Measurements from ENCODE around the gene DLG2.

DLG2 gene

DNA sequence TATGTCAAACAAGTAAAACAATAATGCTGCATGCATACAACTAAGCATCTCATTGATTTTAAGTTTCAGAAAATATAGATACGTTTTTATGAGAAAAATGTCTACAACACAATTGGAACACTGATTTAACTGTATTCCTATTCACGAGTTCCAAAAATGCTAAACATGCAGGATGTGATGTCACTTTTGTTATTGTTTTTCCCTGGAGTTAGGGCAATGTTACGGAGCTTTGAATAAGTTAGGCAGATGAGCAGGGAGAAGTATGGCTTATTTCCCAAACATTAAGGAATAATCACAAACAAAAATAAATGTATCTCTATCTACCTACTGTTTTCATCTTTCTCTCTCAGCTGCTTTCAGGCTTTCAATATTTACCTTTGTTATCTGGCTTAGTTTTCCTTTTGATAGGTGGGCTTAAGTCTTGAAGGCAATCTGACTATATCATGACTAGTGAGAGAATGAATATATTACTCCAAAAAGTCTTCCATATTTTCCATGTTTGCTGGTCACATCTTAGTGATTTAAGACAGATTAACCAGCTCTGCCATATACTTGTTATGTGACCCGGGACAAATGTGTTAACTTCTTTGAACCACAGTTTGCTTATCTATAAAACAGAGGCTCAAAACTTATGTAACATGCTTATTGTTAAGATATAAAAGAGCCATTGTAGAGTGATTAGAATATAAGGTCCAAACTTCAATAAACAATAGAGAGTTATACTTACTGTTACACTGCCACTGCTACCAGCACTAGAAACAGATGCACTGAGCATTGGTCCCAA is 1486.6 kb downstream of the DLG2 start:
- no peak for DNase-seq

DNA sequence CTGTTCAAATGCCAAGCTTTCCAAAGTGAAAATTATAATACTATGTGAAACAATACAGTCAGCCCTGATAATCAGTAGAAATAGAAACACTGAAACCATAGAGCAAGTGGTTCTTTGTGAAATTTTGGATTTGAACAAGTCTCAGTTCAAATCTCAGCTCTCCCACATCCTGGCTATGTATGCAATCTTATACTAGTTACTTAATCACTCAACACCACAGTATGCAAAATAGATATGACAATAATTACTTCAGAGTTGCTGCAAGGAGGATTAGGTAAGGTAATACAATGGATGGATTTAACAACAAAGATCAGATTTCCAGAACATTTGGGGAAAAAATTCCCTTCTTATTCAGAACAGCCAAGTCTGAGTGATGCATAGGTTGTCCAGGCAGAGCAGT is 1489.2 kb downstream of the DLG2 start:
- DNase-seq, result no peak

DNA sequence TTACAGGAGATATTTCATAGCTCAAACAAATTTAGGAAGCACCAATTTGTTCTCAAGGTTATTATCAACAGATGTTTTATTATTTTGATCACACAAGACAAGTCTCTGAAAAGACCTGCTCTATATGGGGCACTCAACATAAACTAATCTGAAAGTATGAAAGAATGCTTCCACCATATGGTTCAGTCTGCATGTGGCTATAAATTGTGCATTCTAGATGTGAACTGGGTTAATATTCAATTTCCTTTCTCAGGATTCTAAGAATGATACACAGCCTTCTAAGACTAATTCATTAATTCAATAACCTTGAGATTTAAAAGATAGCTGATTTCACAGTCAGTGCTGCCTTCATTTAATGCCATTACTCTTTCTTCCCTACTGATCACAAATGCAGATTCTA is 1489.6 kb downstream of the DLG2 start:
- no peak for DNase-seq

DNA sequence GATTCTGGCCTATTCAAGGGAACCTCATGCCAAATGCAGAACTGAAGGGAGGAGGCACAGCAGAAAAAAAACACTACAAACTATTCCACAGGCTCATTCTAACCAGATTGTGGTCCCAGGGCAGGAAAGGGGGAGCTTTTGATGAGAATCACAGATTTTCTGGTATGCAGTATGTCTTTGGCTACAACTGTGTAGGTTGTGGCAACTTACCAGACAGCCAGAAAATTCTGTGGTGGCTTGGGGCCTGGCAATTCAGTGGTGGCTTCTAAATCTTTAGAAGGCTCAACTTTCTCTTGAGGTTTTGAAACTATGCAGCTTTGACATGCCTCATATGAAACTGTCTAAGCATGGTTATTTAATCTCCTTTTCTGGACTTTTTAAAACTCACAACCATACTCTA is 1490.2 kb downstream of the DLG2 start:
- no peak for DNase-seq

DNA sequence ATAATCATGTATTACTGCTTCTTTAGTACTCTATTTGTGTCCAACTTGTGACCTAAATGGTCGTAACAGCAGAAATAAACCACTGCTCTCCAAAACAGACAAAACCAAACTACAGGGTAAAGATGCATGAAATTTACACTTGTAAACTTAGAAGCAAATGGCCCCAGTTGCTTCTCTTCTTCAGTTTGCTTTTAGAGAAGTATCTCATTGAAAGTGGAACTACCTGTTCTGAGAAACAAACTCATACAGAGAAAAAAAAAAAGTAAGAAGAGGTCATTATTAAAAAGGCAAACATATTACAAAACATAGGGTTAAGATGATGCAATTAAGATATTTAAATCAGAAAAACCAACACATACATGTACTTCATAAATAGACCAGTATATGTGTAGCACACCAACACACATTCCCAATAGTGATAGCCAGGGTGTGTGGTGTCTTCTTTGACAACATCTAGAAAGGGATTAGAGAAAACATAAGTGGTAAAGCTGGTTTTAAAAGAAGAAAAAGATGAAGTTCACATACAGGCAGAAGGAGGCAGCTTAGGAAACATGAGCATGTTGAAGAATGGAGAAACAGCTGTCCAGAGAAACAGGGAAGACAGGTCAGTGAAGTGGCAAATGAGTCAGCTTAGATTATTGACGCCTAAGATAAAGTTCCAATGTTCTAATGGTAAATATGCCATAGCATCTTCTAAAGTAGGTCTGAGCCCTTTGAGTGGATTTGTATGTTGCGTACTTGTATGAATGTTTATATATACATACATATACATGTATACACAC is 1496.3 kb downstream of the DLG2 start:
- no peak for DNase-seq

DNA sequence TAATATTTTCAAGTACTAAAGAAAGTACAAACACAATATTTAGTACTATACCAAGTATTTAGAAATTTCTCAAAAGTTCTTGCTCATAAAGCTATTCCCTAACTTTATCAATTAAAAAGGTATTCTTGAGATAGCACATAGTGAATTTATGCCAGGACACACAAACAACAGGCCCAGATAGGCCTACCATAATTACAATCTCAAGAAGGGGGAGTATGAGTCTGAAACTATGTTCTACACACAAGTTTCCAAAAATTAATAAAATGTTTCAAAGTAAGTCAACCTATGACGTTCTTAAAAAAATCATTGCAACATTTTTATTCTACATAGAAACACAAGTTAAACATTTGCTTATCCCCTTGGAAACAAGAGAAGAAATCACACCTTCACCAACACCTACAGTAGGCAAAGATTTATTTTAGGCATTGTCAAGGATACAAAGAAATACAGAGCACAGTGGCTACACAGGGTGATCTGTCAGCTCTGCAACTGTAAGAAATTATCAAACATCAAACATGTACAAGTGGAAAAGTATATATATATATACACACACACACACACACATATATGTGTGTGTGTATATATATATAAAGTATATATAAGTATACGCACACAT is 1497.1 kb downstream of the DLG2 start:
- no peak for DNase-seq

DNA sequence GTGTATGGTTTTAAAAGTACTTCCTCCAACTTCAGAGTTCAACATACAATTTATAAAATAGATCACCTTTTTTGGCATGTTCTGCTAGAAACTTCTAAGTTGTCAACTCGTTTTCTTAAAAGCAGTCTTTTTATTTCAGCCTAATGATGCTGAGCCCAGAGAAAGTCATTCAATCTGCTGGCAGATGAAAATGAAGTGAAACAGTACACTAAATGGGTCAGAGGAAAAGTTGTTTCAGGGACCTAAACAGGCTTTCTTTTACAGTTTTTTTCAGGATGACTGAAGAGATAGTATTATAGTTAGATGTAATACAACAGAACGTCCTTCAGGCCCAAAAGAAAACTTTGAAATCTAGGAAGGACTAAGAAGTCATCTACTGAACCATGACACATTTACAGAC is 1498.3 kb downstream of the DLG2 start:
- DNase-seq, result no peak

DNA sequence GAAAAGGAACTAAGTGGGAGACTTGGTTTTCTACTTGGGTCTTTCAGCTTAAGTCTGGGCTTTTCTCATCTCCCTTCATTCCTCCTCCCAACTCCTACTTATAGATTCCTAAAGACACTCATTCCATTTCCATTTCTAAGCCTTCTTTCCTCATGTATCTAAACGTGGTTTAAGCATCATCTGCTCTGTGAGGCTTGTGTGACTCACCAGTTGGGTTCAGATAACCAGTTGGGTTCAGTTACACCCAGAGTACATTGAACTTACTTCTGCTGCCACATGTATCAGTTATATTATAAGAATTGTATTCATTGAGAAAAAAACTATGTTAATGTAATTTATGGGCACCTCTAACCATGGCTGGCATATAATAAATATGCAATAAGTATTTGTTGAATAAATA is 1509.8 kb downstream of the DLG2 start:
- DNase-seq, result no peak

DNA sequence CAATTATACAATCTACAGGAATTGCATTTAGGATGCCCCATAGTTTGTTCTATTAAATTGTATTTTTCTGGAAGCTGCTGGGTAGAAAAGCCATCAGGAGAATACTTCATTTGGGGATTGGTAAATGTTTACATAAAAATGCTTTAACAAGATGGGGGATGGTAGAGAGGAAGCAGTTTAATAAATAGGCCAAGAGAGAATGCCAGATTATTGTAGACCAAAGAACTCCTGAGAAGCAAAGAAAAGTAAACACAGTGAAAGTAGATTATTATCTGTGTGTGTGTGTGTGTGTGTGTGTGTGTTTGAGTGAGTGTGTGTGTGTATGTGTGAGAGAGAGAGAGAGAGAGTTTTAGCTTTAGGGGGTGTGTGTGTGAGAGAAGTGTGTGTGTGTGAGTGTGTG is 1520.6 kb downstream of the DLG2 start:
- DNase-seq, result no peak

DNA sequence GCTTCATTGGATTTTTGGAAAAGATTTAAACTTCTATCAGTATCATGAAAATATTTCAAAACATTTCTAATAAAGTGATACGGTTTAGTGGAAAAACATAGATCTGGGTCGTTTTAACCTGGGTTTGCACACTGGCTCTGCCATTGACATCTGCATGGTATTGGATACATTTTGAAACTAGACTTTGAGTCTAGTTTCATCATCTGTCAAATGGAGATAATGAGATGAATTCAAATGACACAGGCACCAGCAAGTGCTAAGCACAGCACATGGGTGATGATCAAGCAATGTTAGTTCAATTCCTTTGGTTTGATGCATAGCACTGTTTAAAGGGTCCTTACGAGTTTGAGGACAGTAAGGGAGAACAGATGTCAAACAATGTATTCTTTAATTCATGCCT is 1522.0 kb downstream of the DLG2 start:
- no peak for DNase-seq

DNA sequence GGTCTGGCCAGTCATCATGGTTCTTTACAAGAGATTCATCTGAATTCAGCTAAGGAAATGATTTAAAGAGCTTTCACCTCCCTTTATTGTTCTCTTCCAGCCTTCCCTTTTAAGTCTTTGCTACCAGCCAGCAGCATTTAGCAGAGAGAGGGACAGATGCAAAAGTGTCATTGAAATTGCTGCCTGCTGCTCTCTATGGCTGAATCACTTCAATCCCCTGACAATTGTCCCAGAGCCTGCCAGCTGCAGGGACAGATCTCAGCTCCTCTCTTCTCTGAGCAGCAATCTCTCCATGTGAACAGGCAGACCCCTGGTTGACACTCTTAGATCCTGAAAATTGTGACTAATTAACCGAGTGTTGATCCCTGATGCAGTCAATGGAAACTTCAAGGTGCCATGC is 1524.0 kb downstream of the DLG2 start:
- DNase-seq, result no peak

DNA sequence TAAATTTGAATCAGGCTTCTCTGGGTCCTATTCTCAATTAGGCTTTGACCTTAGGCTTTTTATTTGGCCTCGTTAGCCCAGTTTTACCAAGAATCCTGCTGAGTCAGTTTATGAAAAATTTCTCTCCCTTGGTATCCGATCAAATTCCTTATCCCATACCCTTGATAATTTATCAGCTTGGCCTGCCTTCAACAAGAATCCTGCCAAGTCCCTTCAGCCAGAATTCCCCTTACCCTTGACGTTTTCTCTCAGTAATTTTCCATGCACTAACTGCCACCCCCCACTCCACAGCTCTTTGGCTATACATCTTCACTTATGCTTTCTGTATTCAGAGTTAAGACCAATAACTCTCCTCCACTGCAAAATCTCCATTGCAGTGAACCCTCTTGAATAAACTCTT is 1530.0 kb downstream of the DLG2 start:
- DNase-seq, result no peak

DNA sequence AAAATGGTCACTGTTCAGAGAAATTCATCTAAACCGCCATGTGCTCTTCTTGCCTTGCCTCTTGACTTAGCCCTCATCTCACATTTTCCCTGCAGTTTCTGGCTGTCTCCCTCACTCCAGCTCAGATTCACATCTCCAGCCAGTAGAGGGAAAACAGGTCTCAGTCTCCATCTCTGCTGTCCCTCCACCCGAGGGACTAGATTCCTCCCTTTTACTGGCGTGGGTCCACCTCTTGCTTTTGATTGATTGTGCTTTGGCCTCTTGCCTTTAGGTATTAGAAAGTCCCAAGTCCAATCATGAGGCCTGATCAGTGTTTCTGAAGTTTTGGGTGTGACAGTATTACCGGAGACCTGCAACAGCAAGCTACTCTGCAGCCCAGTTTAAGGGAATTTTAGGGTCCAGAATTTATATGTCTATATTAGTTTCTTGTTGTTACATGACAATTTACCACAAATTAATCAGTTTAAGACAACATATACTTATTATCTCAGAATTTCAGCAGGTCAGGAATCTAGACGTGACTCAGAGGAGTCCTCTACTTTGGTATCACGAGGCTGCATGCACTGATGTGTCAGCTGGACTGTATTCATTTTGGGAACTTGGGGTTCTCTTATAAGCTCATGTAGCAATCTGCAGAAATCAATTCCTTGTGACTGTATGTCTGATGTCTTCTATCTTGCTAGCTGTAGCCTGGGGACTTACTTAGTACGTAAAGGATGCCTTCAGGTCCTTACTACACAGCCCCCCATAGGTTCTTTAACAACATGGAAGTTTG is 1535.7 kb downstream of the DLG2 start:
- no peak for DNase-seq

DNA sequence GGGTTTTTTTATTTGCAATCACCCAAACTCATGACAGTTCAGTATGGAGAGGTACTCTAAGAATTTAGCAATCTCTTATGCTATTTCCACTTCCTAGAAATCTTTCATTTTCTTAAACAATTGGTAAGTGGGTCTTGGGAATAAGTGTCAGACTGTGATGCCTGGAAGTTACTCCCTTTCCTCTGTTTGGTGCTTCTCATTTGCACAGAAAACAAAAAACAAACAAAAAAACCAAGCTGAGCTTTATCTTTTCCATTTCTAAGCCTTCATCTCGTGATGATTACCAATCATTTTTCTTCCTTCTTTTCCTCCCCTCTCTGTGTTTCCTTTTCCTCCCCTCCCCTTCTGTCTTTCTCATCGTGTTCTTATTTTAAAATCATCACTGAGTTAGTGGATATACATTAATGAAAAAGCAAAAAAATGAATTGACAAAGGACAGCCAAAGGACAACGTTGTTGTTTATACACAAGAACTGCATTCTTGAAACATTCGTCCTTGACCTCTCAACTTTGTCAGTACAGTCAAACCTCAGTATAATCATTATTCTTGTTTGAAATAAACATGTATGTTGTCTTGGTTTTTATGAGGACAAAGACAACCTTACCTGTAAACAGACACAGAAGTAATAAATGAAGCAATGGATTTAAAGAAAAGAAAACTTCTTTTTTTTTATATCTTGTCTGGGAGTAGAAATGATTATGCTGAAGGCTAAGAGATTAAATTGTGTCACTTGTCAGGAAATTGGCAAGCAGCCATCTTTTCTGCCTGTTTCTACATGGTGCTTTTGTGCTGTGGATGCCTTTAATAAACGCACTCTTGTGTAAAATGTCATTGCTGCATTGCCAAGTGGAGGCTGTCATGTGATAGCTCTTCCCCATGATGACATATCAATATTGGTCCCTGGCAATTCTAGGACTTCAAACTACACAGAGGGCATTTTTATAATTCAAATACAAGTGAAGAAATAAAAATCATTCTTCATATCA is 1537.8 kb downstream of the DLG2 start:
- DNase-seq, result no peak

DNA sequence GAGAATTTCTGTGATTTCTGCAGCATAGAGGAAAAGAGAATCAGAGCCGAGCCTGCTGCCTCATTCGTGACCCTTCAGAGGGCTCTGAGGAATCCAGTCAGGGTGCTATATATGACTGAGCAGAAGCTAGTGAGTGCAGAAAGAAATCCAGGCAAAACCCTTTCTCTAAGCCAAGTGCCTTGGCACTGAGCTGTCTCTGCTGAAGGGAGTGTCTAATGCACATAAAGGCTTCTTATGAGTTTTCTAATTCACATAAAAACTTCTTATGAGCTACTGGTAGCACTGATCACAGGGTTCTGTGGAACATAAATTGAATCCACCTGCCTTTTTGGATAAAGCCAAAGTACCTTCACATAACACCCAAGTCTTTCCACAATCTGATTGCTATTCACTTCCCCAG is 1555.3 kb downstream of the DLG2 start:
- DNase-seq, result no peak

DNA sequence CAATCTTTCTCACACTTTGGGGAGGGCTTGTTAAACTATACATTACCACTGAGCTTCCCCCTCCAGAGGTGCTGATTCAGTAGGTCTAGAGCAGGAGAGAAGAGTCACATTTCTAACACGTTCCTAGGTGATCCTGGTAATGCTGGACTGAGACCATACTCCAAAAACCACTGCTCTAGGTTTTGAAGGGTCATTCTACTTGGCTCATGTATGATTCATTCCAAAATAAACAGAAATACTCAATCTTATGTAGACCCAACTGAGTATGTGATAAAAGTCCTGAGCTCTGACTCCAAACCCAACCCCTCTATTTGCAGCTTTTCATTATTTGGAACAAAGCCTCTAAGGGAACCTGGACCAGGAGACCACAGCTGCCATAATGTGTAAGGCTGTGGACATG is 1558.1 kb downstream of the DLG2 start:
- DNase-seq, result no peak

DNA sequence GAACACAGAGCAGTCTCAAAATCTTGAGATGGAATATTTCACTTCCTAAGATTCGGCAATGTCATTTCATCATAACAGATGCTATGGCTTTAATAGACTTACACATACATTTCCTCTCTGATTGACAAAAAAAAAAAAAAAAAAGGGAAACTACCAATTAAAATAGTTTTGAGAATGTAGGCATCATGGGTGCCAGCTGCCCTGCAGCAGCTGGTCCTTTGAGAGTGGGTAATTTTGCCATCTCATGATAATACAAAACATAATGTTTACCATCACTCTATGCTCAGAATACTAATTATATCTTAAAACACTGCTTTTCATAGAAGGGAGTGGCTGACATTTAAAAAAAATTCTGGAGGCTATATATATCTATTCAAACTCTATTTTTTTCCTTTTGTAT is 1565.4 kb downstream of the DLG2 start:
- no peak for DNase-seq

DNA sequence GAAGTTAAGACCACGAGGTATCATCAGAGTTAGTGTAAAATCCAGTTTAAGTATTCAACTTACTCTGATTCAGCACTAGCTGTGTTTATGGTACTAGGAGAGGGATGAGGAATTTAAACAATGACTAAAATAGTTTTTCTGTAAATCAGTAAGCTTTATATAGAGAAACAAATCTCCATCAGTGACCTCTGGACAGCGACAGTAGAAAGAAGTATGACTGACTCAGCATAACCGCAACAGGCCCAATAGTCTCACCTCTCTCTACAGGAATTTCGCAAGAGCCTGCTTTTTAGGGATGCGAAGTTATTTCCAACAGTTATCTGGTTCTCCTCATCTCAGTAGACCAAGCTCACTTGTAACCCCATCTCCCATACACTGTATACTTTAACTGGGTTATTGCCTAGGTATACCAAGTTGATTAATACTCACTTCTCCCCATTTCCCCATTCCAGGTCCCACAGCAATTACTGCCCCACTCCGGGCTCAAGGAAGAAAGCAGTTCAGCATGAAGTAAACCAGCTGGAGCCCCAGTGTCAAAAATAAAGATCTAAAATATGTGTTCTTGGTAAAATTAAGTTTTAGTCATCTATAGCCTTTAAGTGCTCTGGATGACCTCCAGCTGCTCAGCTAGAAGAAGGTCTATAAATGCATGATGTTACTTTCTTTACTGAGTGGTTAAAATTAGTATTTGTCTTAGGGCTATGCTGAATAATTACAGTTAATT is 1570.3 kb downstream of the DLG2 start:
- no peak for DNase-seq

DNA sequence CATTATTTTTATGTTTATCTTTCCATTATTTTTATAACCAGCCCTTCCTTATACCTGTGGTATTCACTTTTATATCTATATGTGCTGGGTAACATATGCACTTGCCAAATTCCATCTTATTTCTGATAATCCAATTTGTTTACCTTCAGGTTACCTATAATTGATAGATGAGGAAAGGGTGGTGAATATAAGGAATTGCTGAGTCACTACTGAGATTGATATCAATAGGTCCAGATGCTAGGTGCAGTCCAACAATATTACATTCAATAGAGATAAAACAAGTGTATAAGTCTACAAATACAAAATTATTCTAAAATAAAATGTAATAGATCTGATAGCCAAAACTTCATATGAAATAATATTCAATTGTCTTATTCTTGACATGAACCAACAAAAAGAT is 1582.0 kb downstream of the DLG2 start:
- no peak for DNase-seq

DNA sequence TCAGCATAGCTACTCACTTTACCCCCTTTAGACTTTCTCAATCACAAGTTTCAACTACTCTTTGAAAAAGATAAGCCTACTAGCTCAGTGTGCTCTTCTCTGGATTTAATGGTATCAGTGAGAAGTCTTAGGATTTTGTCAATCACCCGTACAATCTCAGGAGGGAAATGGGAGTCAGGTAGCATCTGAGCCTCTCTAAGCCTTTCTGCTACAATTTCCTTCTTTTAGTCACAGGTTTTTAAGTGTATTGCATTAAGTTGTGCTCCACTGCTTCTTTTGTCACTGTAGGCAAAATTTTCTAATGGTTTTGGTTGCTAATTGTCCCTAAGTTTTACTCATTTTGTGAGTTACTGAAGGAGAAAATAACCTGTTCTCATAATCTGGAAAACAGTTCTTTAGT is 1582.4 kb downstream of the DLG2 start:
- DNase-seq, result no peak

DNA sequence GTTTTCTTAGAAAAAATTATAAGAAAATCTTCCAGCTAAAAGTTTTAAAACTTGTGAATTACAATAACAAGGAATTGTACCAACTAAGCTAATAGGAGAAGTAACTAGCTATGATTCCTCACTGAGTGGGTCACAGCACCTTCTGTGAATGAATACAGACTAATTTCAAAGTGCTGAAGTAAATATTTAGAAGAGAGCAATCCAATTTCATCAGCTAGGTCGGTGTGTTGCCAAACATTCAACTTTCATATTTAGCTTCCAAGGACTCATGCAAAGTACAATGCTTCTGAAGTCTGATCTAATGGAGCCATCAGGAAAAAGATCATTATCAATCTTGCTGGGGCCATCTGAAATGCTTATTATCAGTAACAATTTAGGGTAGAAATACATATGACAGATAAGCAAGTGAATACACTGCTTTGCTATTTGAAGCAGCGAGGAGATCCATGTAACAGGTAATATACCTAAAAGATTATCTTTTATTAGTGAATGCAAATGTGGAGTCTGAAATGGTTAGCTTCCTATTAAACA is 1590.4 kb downstream of the DLG2 start:
- DNase-seq, result no peak
